Limb (tissue), 2 donors: Measurements from ENCODE around the gene GRM6.

Experiments used
- DNase-seq, 2 donors: peaks; one replicate each; pipeline ENCODE4 v3.0.0-alpha.2; 2016; ENCODE audit errors: extremely low spot score in 2 of 2

Gene GRM6

GRCh38 chr5:178984145-178985072 is 10.7 kb downstream of the GRM6 start:
- no peak for DNase-seq

DNA sequence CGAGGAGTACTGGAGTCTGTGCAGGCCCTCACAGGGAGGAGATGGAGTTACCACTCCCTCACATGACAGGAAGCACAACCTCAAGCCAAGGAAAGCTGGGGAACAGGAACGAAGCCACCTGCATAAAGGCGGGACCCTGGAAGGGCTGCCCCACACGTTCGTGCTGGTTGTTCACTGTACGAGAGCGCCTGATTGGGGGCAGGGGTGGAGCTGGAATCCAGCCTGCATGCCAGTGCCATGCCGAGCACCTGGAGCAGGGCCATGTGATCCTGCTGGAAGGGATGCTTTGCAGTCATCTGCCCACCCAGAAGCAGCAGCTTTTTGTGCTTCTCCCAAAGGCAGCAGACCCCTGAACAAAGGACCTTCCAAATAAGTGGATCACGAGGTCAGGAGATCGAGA is 11.4 kb downstream of the GRM6 start:
- no peak for DNase-seq

- no peak for DNase-seq
Measured at GRCh38 chr5:178982941-178983340, 12.2 kb downstream of the GRM6 start.

GRCh38 chr5:178981381-178981780 is 13.7 kb downstream of the GRM6 start:
- DNase-seq, result no peak

GRCh38 chr5:178965465-178966055 is 29.6 kb downstream of the GRM6 start:
- DNase-seq, result no peak

GRCh38 chr5:178941361-178941760 is 53.8 kb downstream of the GRM6 start:
- DNase-seq, result no peak

DNA sequence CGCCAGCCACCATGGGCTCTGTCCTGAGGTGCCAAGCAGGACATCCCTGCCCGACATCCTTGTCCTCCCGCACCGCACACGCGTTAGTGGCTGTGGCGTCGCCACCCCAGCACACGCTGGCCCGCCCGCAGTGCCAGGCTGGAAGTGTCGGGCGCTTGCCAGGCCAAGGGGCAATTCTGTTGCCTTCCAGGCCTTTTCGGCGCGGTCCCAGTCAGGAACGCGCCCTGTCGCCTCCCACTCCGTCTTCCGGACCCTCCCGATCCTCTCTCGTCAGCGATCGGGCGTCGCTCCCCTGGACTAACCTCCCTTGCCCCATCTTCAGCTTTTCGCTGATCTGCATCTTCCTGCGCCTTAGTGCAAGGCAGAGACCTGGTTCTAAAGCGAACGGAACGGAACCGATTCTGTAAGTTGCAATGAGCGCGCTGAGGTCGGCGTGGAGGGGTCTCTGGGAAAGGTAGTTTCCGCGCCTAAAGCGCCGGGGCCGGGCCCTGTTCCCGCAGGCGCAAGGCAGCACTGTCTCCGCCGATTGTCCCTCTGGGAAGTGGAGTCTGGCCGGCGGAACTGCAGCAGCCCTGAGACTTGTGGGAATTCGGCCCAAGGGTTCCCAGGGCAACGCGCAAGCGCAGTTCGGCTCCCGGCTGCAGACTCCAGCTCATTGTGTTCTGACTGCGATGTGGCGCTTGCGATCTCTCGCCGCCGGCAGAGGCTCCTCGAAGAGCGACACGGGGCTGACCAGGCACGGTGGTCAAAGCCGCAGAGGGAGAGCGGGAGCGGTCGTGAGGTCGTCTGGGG is 54.4 kb downstream of the GRM6 start, which contains the start of gene ZNF454:
Gene ZNF454, plus strand, starts transcription at position 630 of the 792 bp plus-strand sequence. CDS start 1,594 bp downstream, outside the sequence.
- DNase-seq, result peak; percentile 94 to 95

DNA sequence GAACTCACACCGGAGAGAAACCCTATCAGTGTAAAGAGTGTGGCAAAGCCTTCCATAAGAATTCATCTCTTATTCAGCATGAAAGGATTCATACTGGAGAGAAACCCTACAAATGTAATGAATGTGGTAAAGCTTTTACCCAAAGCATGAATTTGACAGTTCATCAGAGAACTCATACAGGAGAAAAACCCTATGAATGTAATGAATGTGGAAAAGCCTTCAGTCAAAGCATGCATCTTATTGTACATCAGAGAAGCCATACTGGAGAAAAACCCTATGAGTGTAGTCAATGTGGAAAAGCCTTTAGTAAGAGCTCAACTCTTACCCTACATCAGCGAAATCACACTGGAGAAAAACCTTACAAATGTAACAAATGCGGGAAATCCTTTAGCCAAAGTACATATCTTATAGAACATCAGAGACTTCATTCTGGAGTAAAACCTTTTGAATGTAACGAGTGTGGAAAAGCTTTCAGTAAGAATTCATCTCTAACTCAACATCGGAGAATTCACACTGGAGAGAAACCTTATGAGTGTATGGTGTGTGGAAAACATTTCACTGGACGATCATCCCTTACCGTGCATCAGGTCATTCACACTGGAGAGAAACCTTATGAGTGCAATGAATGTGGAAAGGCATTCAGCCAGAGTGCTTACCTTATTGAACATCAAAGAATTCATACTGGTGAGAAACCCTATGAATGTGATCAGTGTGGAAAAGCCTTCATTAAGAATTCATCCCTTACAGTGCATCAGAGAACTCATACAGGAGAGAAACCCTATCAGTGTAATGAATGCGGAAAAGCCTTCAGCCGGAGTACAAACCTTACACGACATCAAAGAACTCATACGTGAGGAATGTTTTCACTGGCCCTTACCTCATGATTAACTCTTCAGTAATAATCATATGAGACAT is 63.0 kb downstream of the GRM6 start:
- no peak for DNase-seq
